Left lung (tissue), 10 donors: Measurements from ENCODE around the gene ARPP21. TPM values are rescaled to one million over a fixed set of nuclear protein-coding genes. Genes with fewer than 3 reads are reported as not detected.
"Not testable (repeated sequence)": the region's sequence is repeated elsewhere in the genome, so short reads cannot be mapped to it uniquely, and the experiment has no call there.

Experiments used
- ATAC-seq: fragments of 200-7000 bp; cut with Tn5 transposase; one replicate; pipeline ENCODE4 v1.9.1; 2020; ENCODE audit warnings: moderate library complexity
- DNase-seq, 4 donors: peaks; one replicate each; pipeline ENCODE4 v3.0.0-alpha.2; 2013 to 2020
- H3K27ac ChIP-seq, 2 donors: fragments of 200-600 bp; sonication (generic) in 1 of 2; one replicate each; pipeline versions ENCODE4 v1.5.0 to v1.8.0; 2020 to 2021
- H3K27me3 ChIP-seq, 2 donors: fragments of 200-600 bp; sonication (generic) in 1 of 2; one replicate each; pipeline versions ENCODE4 v1.5.0 to v1.8.0; 2020 to 2021
- H3K36me3 ChIP-seq, 2 donors: fragments of 200-600 bp; sonication (generic) in 1 of 2; one replicate each; pipeline versions ENCODE4 v1.5.0 to v1.8.0; 2020 to 2021
- H3K4me1 ChIP-seq, 2 donors: fragments of 200-600 bp; one replicate each; pipeline ENCODE4 v1.8.0; 2021
- H3K4me3 ChIP-seq, 2 donors: fragments of 200-600 bp; sonication (generic) in 1 of 2; one replicate each; pipeline versions ENCODE4 v1.5.0 to v1.8.0; 2020 to 2021; ENCODE audit warnings: mild to moderate bottlenecking in 1 of 2
- H3K9me3 ChIP-seq, 2 donors: fragments of 200-600 bp; sonication (generic) in 1 of 2; one replicate each; pipeline versions ENCODE4 v1.5.0 to v1.8.0; 2020 to 2021
- CTCF ChIP-seq, 2 donors: fragments of 200-600 bp; sonication (generic) in 1 of 2; IDR thresholded peaks; one replicate each; pipeline versions ENCODE4 v1.5.0 to v1.8.0; 2021; ENCODE audit warnings: antibody characterized with exemption in 2 of 2
- intact Hi-C, 2 donors: fragments of 100-400 bp; cut with DNase I; formaldehyde crosslinking; loops; one replicate each; pipeline versions ENCODE4 v1.11.2 to v1.14.2; 2022
- polyA plus RNA-seq, 6 donors: library from polyadenylated mRNA; unstranded; fragments of 120-200 nt; gene quantifications; one replicate each; pipeline ENCODE4 v1.2.1, GENCODE V29; 2013; ENCODE audit not compliant: insufficient read length in 6 of 6
- total RNA-seq, 2 donors: library from RNA; stranded (reverse); fragmentation: NEBNext Ultra II Directional; extraction: Animal tissue kit (Norgen Biotek cat#: 25700); gene quantifications; one replicate each; pipeline ENCODE4 v1.2.1, GENCODE V29; 2021
- donor health status: DM: no; HTN: yes; CAD: no.
- donor health status: DM: no; HTN: no; CAD: no.

ARPP21 gene
- total and polyA plus RNA-seq, 8 donors = 0.21 to 0.45 (median 0.27) TPM; not detected in 2

- H3K4me3 ChIP-seq = no peak overlapping the region
- ATAC-seq (no peak), DNase-seq (no peak)
- peaks cover 0 to 6% of the 10 kb centered on the region in 2 donors for H3K9me3 ChIP-seq
- H3K27ac ChIP-seq = no peak overlapping the region
- no peak for TF ChIP-seq CTCF (IDR thresholded peaks at IDR 0.05)
- no peaks in the 10 kb centered on the region for H3K36me3 ChIP-seq
- intact Hi-C loops = no loop called here
- no peaks in the 10 kb centered on the region for H3K4me1 ChIP-seq
- no peaks in the 10 kb centered on the region for H3K27me3 ChIP-seq
These were observed 22.0 kb upstream of the ARPP21 start for GRCh38 chr3:35617370-35617769.

DNA sequence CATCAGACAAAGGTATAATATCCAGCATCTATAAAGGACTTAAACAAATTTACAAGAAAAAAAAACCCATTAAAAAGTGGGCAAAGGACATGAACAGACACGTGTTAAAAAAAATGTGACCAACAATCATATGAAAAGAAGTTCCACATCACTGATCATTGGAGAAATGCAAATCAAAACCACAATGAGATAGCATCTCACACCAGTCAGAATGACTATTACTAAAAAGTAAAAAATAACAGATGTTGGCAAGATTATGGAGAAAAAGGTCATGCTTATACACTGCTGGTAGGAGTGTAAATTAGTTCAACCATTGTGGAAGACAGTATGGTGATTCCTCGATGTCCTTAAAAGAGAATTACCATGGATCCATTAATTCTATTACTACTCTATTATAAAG, 19.1 kb upstream of the ARPP21 start:
- H3K4me3 ChIP-seq, DNase-seq, ATAC-seq, intact Hi-C loops, H3K4me1 ChIP-seq, H3K27ac ChIP-seq, H3K27me3 ChIP-seq, H3K36me3 ChIP-seq, H3K9me3 ChIP-seq: not testable (repeated sequence)

GRCh38 chr3:35624698-35625097, 14.6 kb upstream of the ARPP21 start:
- ATAC-seq (peak; percentile 37), DNase-seq (no peak)
- TF ChIP-seq CTCF (IDR thresholded peaks at IDR 0.05) = no peak

DNA sequence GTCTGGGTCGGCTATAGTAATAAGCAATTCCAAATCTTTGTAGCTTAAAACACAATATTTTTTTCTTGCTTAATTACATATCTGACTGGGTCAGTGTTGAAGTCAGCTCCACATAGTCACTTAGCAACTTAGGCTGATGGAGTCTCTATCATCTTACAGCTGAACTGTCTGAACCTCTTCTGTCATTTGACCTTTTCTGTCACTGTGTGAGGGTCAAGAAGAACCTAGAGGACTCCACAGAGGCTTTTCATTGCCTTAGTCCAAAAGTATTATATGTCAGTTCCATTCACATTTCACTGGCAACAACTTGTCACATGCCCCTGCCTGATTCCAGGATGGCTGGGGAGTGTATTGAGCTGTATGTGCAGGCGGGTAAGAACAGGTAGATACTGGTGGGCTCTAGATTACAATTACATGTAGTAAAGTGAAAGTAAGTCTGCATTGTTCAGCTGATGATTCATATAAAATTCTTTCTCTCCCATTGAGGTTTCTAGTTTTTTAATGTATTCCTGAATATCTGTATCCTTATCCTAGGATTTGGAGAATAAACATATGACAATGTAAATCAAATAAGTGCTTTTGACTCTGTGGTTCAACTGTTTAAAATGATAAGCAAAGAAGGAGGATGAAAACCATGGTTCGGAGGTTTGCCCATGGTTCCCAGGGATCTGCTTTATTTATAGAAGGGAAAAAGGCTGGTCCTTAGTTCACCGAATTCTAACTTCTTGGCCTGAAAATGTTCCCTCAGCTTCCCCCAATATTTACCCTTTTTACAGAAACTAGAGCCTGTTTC, 5.8 kb upstream of the ARPP21 start:
- ATAC-seq (no peak), DNase-seq (no peak)
- Histone ChIP-seq H3K4me1 (no peaks in the 10 kb centered on the region), H3K36me3 (no peaks in the 10 kb centered on the region), H3K27ac (no peak overlapping the region), H3K27me3 (peaks cover 9 to 12% of the 10 kb centered on the region in 2 donors), H3K9me3 (no peaks in the 10 kb centered on the region), H3K4me3 (no peak overlapping the region)
- TF ChIP-seq CTCF (IDR thresholded peaks at IDR 0.05) = no peak
- intact Hi-C loops = no loop called here

More at GRCh38 chr3:35624698-35625097, 14.6 kb upstream of the ARPP21 start:
- Histone ChIP-seq H3K4me1 (no peaks in the 10 kb centered on the region), H3K36me3 (no peaks in the 10 kb centered on the region), H3K9me3 (no peaks in the 10 kb centered on the region), H3K27me3 (no peaks in the 10 kb centered on the region), H3K4me3 (no peak overlapping the region), H3K27ac (no peak overlapping the region)
- intact Hi-C loops = no loop called here

DNA sequence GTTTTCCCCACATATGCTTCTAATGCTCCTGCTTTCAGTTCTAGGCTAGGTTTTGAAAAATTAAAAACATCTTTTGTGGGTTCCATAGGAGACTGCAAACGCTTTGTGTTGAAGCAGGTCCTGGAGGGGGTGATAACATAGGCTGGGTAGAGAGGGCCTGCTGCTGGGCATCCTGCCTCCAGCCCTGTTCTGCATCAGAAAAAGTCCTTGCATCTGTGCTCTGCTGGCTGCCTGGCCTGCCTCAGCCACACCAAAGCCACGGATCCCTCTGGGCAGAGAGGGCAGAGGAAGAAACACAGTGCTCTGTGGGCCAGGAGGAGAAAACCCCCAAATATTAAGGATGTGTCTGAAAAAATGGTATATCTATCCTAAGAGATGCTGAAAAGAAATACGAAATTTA, 3.9 kb upstream of the ARPP21 start:
- Histone ChIP-seq H3K27me3 (peaks cover 28 to 31% of the 10 kb centered on the region in 2 donors), H3K4me3 (no peak overlapping the region), H3K9me3 (no peaks in the 10 kb centered on the region), H3K27ac (no peak overlapping the region), H3K36me3 (no peaks in the 10 kb centered on the region), H3K4me1 (peaks cover 0 to 2% of the 10 kb centered on the region in 2 donors)
- no peak for DNase-seq
- TF ChIP-seq CTCF (IDR thresholded peaks at IDR 0.05) = no peak
- no peak for ATAC-seq
- intact Hi-C loops = no loop called here
